HG02852 (cell line): ENCODE results near the gene PON2.

Experiments used
- ATAC-seq: cut with Tn5 transposase; IDR thresholded peaks from one replicate; pipeline ENCODE4 v1.9.1; 2021; ENCODE audit warnings: mild to moderate bottlenecking, moderate library complexity; ENCODE audit not compliant: unreplicated experiment

The PON2 gene

GRCh38 chr7:95446618-95447017 is 11.8 kb upstream of the PON2 start:
- no peak for ATAC-seq

- ATAC-seq: no peak
Observed at GRCh38 chr7:95444796-95445195, 10.0 kb upstream of the PON2 start.

GRCh38 chr7:95441042-95441823 is 6.4 kb upstream of the PON2 start:
- ATAC-seq: no peak

- no peak for ATAC-seq
Observed at GRCh38 chr7:95440394-95441038, 5.7 kb upstream of the PON2 start.

- ATAC-seq: no peak
Observed at GRCh38 chr7:95436407-95436806, 1.6 kb upstream of the PON2 start.

- ATAC-seq: no peak
Observed at GRCh38 chr7:95435422-95435780, 573 bp upstream of the PON2 start.

- ATAC-seq: no peak
Observed at GRCh38 chr7:95433952-95434556, 774 bp downstream of the PON2 start.

GRCh38 chr7:95433129-95433528 is 1.7 kb downstream of the PON2 start:
- ATAC-seq: no peak

GRCh38 chr7:95432606-95433005 is 2.2 kb downstream of the PON2 start:
- ATAC-seq: no peak

GRCh38 chr7:95430864-95431263 is 4.0 kb downstream of the PON2 start:
- ATAC-seq: no peak

- ATAC-seq: no peak
Observed at GRCh38 chr7:95429241-95429990, 5.4 kb downstream of the PON2 start.

GRCh38 chr7:95427914-95428516 is 6.8 kb downstream of the PON2 start:
- no peak for ATAC-seq

- no peak for ATAC-seq
Observed at GRCh38 chr7:95427166-95427565, 7.7 kb downstream of the PON2 start.

- ATAC-seq: no peak
Observed at GRCh38 chr7:95425694-95426093, 9.1 kb downstream of the PON2 start.

GRCh38 chr7:95424716-95425115 is 10.1 kb downstream of the PON2 start:
- ATAC-seq: no peak

GRCh38 chr7:95421847-95422444 is 12.9 kb downstream of the PON2 start:
- peak; percentile 34 for ATAC-seq

GRCh38 chr7:95421000-95421846 is 13.6 kb downstream of the PON2 start:
- ATAC-seq: peak; percentile 48

- ATAC-seq: no peak
Observed at GRCh38 chr7:95412075-95412474, 22.8 kb downstream of the PON2 start.

GRCh38 chr7:95411666-95412065 is 23.2 kb downstream of the PON2 start:
- no peak for ATAC-seq

GRCh38 chr7:95411036-95411435 is 23.8 kb downstream of the PON2 start:
- no peak for ATAC-seq
